ENCODE results near the gene VPS16. TPM values are rescaled to one million over a fixed set of nuclear protein-coding genes. Genes with fewer than 3 reads are reported as not detected.

Gene VPS16
- total RNA-seq = 34.6 and 37.6 TPM in 2 replicates

GRCh38 chr20:2840138-2840966 is at the start of gene VPS16, which contains the start of gene PCED1A:
Gene VPS16, plus strand, starts transcription at chr20:2840745. Its CDS starts 30 bp downstream, at chr20:2840775.
Gene PCED1A, minus strand, starts transcription at chr20:2840655. Its CDS starts 743 bp downstream, at chr20:2839912.

GRCh38 chr20:2800521-2801285 is 39.8 kb upstream of the VPS16 start, which contains the start of gene CPXM1:
Gene CPXM1, minus strand, starts transcription at chr20:2800627. Its CDS starts 55 bp downstream, at chr20:2800572.

GRCh38 chr20:2814587-2815051 is 25.9 kb upstream of the VPS16 start, which contains the start of gene C20orf141:
Gene C20orf141, plus strand, starts transcription at chr20:2814987. Its CDS starts 198 bp downstream, at chr20:2815185.

GRCh38 chr20:2816030-2816582 is 24.4 kb upstream of the VPS16 start, which contains the start of gene TMEM239:
Gene TMEM239, plus strand, starts transcription at chr20:2816364. Its CDS starts 191 bp downstream, at chr20:2816555.

DNA sequence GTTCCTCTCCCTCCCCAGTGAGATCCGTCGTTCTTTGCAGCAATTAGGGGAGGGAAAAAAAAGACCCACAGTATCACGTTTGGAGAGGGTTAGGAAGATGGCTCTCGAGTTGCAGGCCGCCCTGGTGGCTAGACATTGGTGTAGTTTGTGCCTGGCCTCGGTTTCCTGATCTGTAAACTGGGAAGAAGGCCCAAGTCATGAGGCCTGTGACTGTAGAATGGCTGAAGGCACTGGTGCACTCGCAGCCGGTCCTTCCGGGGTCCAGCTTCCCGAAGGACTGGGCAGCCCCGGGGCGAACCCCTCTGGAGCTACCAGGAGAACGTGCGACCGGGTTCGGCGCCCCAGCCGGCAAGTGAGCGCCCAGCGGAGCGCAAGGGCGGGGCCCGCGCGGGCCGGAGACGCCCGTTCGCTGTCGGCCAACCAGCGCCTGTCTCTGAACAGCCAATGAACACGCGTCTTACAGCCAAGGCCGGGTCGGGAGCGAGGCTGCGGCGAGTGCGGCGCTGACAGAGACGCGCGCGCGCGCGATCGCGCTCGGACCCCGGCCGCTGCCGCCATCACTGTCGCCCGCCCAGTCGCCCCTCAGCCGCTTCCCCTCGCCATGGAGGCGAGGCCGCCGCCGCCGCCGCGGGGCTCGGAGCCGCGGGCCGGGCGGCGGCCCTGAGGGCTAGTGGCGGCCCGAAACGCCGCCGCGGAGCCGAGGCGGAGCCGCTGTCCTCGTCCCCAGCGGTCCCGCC is 32.6 kb downstream of the VPS16 start, which contains the start of gene PTPRA:
Gene PTPRA (plus strand): TSS at position 472 of the 737 bp plus-strand sequence. CDS start 90,797 bp downstream, outside the sequence.

Other genes with a start within 250 kb of the VPS16 start
- 151 and 166 TPM in 2 replicates for gene NOP56, start 188.1 kb upstream of the VPS16 start, total RNA-seq
- 93.9 and 94.4 TPM in 2 replicates for gene IDH3B, start 176.5 kb upstream of the VPS16 start, total RNA-seq
- gene EBF4, start 148.0 kb upstream of the VPS16 start, total RNA-seq = 0.19 and 0.98 TPM in 2 replicates
- gene CPXM1, start 40.1 kb upstream of the VPS16 start, total RNA-seq = 0.19 and 0.33 TPM in 2 replicates
- gene C20orf141, start 25.8 kb upstream of the VPS16 start, total RNA-seq = not detected in 2 replicates
- gene TMEM239, start 24.4 kb upstream of the VPS16 start, total RNA-seq = not detected in 2 replicates
- 16.6 and 19.6 TPM in 2 replicates for gene PCED1A, start 90 bp upstream of the VPS16 start, total RNA-seq
- 52.8 and 53.9 TPM in 2 replicates for gene PTPRA, start 32.7 kb downstream of the VPS16 start, total RNA-seq
- 0.57 TPM in 1 of 2 replicates, not detected in the other for gene GNRH2, start 202.9 kb downstream of the VPS16 start, total RNA-seq
- 29.3 and 30.7 TPM in 2 replicates for gene MRPS26, start 205.3 kb downstream of the VPS16 start, total RNA-seq
- gene OXT, start 230.9 kb downstream of the VPS16 start, total RNA-seq = not detected in 2 replicates
- not detected in 2 replicates for gene AVP, start 244.0 kb downstream of the VPS16 start, total RNA-seq